Smooth muscle cell (in vitro differentiated cells): ENCODE results near the gene DNAI1. TPM values are rescaled to one million over a fixed set of nuclear protein-coding genes. Genes with fewer than 3 reads are reported as not detected.
A peak's percentile ranks its signal among the peaks of the same experiment; 100 is the strongest.

Experiments
- DNase-seq: peaks from one replicate; lab custom pipeline; 2025; ENCODE audit not compliant: unreplicated experiment; lab: John Stamatoyannopoulos, UW
- H2AFZ ChIP-seq: fragments of 200-600 bp; sonication (generic); 2 replicates; pipeline ENCODE4 v1.6.0; 2016; ENCODE audit warnings: antibody characterized with exemption, low read depth, mild to moderate bottlenecking
- H3F3A ChIP-seq: fragments of 200-600 bp; sonication (generic); 2 replicates; pipeline ENCODE4 v1.6.0; 2017; ENCODE audit warnings: antibody characterized with exemption, low read depth
- H3K27ac ChIP-seq: fragments of 200-600 bp; sonication (generic); 2 replicates; pipeline ENCODE4 v1.5.1; 2016; ENCODE audit warnings: low read depth, mild to moderate bottlenecking
- H3K27me3 ChIP-seq: fragments of 200-600 bp; sonication (generic); 2 replicates; pipeline ENCODE4 v1.6.1; 2016; ENCODE audit warnings: low read depth, mild to moderate bottlenecking
- H3K36me3 ChIP-seq: fragments of 200-600 bp; sonication (generic); 2 replicates; pipeline ENCODE4 v1.5.1; 2016; ENCODE audit warnings: low read depth
- H3K4me1 ChIP-seq: fragments of 200-600 bp; sonication (generic); 2 replicates; pipeline ENCODE4 v1.5.1; 2016; ENCODE audit warnings: low read depth
- H3K4me2 ChIP-seq: fragments of 200-600 bp; sonication (generic); 2 replicates; pipeline ENCODE4 v1.6.0; 2016; ENCODE audit warnings: mild to moderate bottlenecking
- H3K4me3 ChIP-seq: fragments of 200-600 bp; sonication (generic); 2 replicates; pipeline ENCODE4 v1.5.1; 2016; ENCODE audit warnings: mild to moderate bottlenecking
- H3K79me2 ChIP-seq: fragments of 200-600 bp; sonication (generic); 2 replicates; pipeline ENCODE4 v1.6.0; 2016; ENCODE audit warnings: low read depth, mild to moderate bottlenecking
- H3K9ac ChIP-seq: fragments of 200-600 bp; sonication (generic); 2 replicates; pipeline ENCODE4 v1.6.0; 2016; ENCODE audit warnings: low read depth
- H3K9me3 ChIP-seq: fragments of 200-600 bp; sonication (generic); replicated peaks from 2 replicates; pipeline ENCODE4 v1.5.1; 2016; ENCODE audit warnings: low read depth
- H4K20me1 ChIP-seq: fragments of 200-600 bp; sonication (generic); 2 replicates; pipeline ENCODE4 v1.6.0; 2016; ENCODE audit warnings: low read depth
- WGBS: methylation state at CpG from one replicate; pipeline ENCODE4 v1.1.7; 2016; ENCODE audit warnings: low lambda C conversion rate; 5-methylcytosine and 5-hydroxymethylcytosine counted together
- polyA plus RNA-seq: library from polyadenylated mRNA; unstranded; fragments of >200 nt; fragmentation: Nextera tagmentation; extraction: Ambion mirVana; gene quantifications from 2 replicates; pipeline ENCODE4 v1.2.1, GENCODE V29; 2016
- total RNA-seq: library from RNA; depleted of rRNA; stranded (reverse); fragments of >200 nt; gene quantifications from 2 replicates; pipeline ENCODE4 v1.2.3, GENCODE V29; 2014
- TF ChIP-seq, protein P1 (sequence below): fragments of 200-600 bp; sonication (generic); IDR thresholded peaks from 2 replicates; pipeline ENCODE4 v1.5.1; 2017; ENCODE audit warnings: borderline replicate concordance, mild to moderate bottlenecking, antibody characterized with exemption; ENCODE audit not compliant: insufficient read depth, poor library complexity, severe bottlenecking

Gene DNAI1
- total and polyA plus RNA-seq, 2 experiments from 2014 or later = 0.31 TPM; not detected in 1

- H3K9ac ChIP-seq = no peak overlapping the region
- TF ChIP-seq, protein P1, sequence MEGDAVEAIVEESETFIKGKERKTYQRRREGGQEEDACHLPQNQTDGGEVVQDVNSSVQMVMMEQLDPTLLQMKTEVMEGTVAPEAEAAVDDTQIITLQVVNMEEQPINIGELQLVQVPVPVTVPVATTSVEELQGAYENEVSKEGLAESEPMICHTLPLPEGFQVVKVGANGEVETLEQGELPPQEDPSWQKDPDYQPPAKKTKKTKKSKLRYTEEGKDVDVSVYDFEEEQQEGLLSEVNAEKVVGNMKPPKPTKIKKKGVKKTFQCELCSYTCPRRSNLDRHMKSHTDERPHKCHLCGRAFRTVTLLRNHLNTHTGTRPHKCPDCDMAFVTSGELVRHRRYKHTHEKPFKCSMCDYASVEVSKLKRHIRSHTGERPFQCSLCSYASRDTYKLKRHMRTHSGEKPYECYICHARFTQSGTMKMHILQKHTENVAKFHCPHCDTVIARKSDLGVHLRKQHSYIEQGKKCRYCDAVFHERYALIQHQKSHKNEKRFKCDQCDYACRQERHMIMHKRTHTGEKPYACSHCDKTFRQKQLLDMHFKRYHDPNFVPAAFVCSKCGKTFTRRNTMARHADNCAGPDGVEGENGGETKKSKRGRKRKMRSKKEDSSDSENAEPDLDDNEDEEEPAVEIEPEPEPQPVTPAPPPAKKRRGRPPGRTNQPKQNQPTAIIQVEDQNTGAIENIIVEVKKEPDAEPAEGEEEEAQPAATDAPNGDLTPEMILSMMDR = no peak
- no peaks in the 10 kb centered on the region for H3K79me2 ChIP-seq
- no peak for DNase-seq
- no peak overlapping the region for H2AFZ ChIP-seq
- H3K27me3 ChIP-seq = no peaks in the 10 kb centered on the region
- no peaks in the 10 kb centered on the region for H3F3A ChIP-seq
- H3K9me3 ChIP-seq = no peaks in the 10 kb centered on the region
- no peak overlapping the region for H3K4me2 ChIP-seq
- no peak overlapping the region for H3K4me3 ChIP-seq
- no peaks in the 10 kb centered on the region for H4K20me1 ChIP-seq
- no peaks in the 10 kb centered on the region for H3K36me3 ChIP-seq
- WGBS = 98% methylated on average over 9 of the region's 20 CpGs
- no peak overlapping the region for H3K27ac ChIP-seq
- peaks cover 7% of the 10 kb centered on the region for H3K4me1 ChIP-seq
Measured at GRCh38 chr9:34551751-34552605, 93.4 kb downstream of the DNAI1 start.

DNA sequence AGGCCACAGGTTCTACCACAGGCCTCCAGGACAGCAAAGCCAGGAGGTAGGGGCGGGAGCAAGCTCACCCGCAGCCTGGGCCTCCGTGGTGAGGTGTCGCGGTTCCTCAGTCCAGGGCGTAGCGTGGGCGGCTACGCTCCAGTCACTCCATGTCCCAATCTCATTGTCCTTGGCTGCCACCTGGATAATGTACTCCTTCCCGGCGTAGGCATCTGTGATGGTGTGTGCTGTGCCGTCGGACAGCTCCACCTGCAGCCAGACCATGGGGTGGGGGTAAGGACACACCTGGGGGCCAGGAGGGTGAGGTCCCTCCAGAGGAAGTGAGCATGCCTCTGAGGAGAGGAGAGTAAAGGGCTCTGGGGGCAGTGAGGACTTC, 94.0 kb downstream of the DNAI1 start:
- peaks cover 7% of the 10 kb centered on the region for H3K4me1 ChIP-seq
- H3F3A ChIP-seq = no peaks in the 10 kb centered on the region
- no peak overlapping the region for H3K4me2 ChIP-seq
- DNase-seq = no peak
- no peaks in the 10 kb centered on the region for H3K9me3 ChIP-seq
- no peak overlapping the region for H2AFZ ChIP-seq
- WGBS = 96% methylated on average over 13 of the region's 13 CpGs
- TF ChIP-seq, protein P1 = no peak
- no peak overlapping the region for H3K27ac ChIP-seq
- H3K36me3 ChIP-seq = no peaks in the 10 kb centered on the region
- H4K20me1 ChIP-seq = no peaks in the 10 kb centered on the region
- H3K9ac ChIP-seq = no peak overlapping the region
- H3K79me2 ChIP-seq = no peaks in the 10 kb centered on the region
- no peaks in the 10 kb centered on the region for H3K27me3 ChIP-seq
- no peak overlapping the region for H3K4me3 ChIP-seq

DNA sequence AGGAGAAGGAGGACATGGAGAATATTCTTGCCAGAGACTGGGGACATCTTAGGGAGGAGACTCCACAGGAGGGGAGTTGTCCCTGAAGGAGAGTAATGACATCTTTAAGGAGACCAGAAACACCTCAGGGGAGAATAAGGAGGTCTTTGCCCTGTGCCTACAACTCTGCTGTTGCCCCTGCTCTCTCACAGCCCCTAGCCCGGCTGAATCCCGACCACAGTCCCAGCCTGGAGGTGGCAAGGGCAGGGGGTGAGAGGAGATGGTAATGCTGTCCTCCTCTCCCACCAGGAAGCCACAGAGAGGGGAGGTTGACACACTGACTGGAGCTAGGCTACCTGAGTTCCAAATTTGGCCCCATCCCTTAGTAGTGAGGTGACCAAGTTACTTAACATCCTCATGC, 94.4 kb downstream of the DNAI1 start:
- no peaks in the 10 kb centered on the region for H3K36me3 ChIP-seq
- no peaks in the 10 kb centered on the region for H3K9me3 ChIP-seq
- no peak overlapping the region for H3K9ac ChIP-seq
- H3F3A ChIP-seq = no peaks in the 10 kb centered on the region
- H4K20me1 ChIP-seq = no peaks in the 10 kb centered on the region
- no peaks in the 10 kb centered on the region for H3K27me3 ChIP-seq
- TF ChIP-seq, protein P1 = no peak
- no peak overlapping the region for H3K4me3 ChIP-seq
- WGBS = 88% methylated on average over 2 of the region's 2 CpGs
- H3K27ac ChIP-seq = no peak overlapping the region
- H2AFZ ChIP-seq = no peak overlapping the region
- H3K79me2 ChIP-seq = no peaks in the 10 kb centered on the region
- H3K4me2 ChIP-seq = no peak overlapping the region
- peaks cover 7% of the 10 kb centered on the region for H3K4me1 ChIP-seq
- DNase-seq = no peak

DNA sequence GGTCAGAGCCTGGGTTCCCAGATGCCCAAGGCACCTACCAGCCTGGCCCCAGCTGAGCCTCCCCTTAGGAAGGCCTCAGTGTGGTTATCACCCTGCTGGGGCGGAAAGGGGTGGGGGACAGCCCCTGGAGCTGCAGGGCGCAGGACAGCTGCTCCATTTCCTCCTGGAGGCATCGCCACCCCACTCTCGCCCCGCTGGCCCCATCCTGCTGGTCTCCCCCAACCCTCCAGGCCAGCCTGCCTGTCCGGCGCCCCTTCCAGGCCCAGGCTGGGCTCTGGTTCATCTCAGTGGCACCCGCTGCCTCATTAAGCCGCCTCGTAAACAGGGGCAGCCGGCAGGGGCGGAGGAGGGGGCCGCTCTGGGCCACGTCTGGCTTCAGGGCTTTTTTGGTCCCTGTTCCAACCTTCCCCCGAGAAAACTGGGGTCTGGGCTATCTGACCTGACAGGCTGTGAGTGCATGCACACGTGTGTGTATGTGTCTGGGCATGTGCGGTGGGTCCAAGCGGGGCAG, 95.0 kb downstream of the DNAI1 start:
- Histone ChIP-seq H3K9me3 (no peaks in the 10 kb centered on the region), H3K36me3 (no peaks in the 10 kb centered on the region), H3K27ac (peak overlapping the region; percentile 65), H3K4me3 (no peak overlapping the region), H3K79me2 (no peaks in the 10 kb centered on the region), H4K20me1 (no peaks in the 10 kb centered on the region), H3K4me2 (peak overlapping the region; percentile 60), H3F3A (no peaks in the 10 kb centered on the region), H2AFZ (no peak overlapping the region), H3K9ac (peak overlapping the region; percentile 24), H3K27me3 (no peaks in the 10 kb centered on the region), H3K4me1 (peaks cover 7% of the 10 kb centered on the region)
- 12% methylated on average over 18 of the region's 18 CpGs for WGBS
- TF ChIP-seq, protein P1 = no peak
- DNase-seq = peak; percentile 52
